HUES48 (cell line): Measurements from ENCODE around the gene IL23A.
A peak's percentile ranks its signal among the peaks of the same experiment; 100 is the strongest.
"Not testable (repeated sequence)": the region's sequence is repeated elsewhere in the genome, so short reads cannot be mapped to it uniquely, and the experiment has no call there.

ENCODE experiments used
- H3K27ac ChIP-seq: one replicate; pipeline ENCODE4 v1.7.0; 2013; ENCODE audit warnings: low read depth, low read length, inconsistent platforms
- H3K27me3 ChIP-seq: 2 replicates; pipeline ENCODE4 v1.6.1; 2013; ENCODE audit warnings: mild to moderate bottlenecking, low read length; ENCODE audit not compliant: control insufficient read depth, insufficient read depth
- H3K36me3 ChIP-seq: 2 replicates; pipeline ENCODE4 v1.6.1; 2013; ENCODE audit warnings: low read length; ENCODE audit not compliant: control insufficient read depth, insufficient read depth
- H3K4me1 ChIP-seq: 2 replicates; pipeline ENCODE4 v1.6.1; 2013; ENCODE audit warnings: mild to moderate bottlenecking, low read length; ENCODE audit not compliant: control insufficient read depth, insufficient read depth
- H3K4me3 ChIP-seq: 2 replicates; pipeline ENCODE4 v1.5.1; 2013; ENCODE audit warnings: mild to moderate bottlenecking, low read depth, low read length
- H3K9ac ChIP-seq: 2 replicates; pipeline ENCODE4 v1.6.1; 2013; ENCODE audit warnings: mild to moderate bottlenecking, low read depth, low read length, moderate library complexity
- H3K9me3 ChIP-seq: 2 replicates; pipeline ENCODE4 v1.6.1; 2013; ENCODE audit warnings: low read length; ENCODE audit not compliant: control insufficient read depth, insufficient read depth

The IL23A gene

DNA sequence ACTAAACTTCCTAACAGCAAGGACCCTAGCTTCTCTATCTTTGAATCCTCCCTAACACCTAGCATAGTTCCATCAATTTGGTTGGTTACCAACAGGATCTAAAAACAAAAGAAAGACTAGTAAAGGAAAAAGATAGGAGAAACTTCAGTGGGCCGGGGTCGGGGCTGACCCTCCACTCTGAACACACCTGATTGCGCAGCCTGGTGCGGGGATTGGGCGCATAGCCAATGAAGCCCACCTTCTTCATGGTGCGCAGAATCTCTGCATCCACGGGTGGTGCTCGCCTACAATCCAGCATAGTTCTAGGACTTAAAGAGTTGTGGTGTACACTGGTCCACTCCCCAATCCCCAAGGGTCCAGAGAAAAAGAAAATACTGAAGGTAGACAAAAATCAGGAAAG is 12.6 kb upstream of the IL23A start:
- Histone ChIP-seq H3K9ac (no peak overlapping the region), H3K4me1 (no peaks in the 10 kb centered on the region), H3K27me3 (no peaks in the 10 kb centered on the region), H3K9me3 (no peaks in the 10 kb centered on the region), H3K36me3 (peaks cover 53% of the 10 kb centered on the region), H3K27ac (no peak overlapping the region), H3K4me3 (no peak overlapping the region)

- Histone ChIP-seq H3K27me3 (no peaks in the 10 kb centered on the region), H3K27ac (no peak overlapping the region), H3K36me3 (peaks cover 53% of the 10 kb centered on the region), H3K9me3 (no peaks in the 10 kb centered on the region), H3K4me1 (no peaks in the 10 kb centered on the region), H3K9ac (no peak overlapping the region), H3K4me3 (no peak overlapping the region)
Observed at GRCh38 chr12:56326533-56326932, 12.2 kb upstream of the IL23A start.

- H3K9me3 ChIP-seq, result no peaks in the 10 kb centered on the region
- peaks cover 21% of the 10 kb centered on the region for H3K36me3 ChIP-seq
- no peak overlapping the region for H3K9ac ChIP-seq
- peaks cover 7% of the 10 kb centered on the region for H3K4me1 ChIP-seq
- no peaks in the 10 kb centered on the region for H3K27me3 ChIP-seq
- no peak overlapping the region for H3K4me3 ChIP-seq
- no peak overlapping the region for H3K27ac ChIP-seq
Observed at GRCh38 chr12:56330936-56331490, 7.7 kb upstream of the IL23A start.

GRCh38 chr12:56332512-56333196 is 6.0 kb upstream of the IL23A start:
- Histone ChIP-seq H3K9me3 (no peaks in the 10 kb centered on the region), H3K9ac (no peak overlapping the region), H3K27ac (peak overlapping the region; percentile 93), H3K4me1 (peaks cover 15% of the 10 kb centered on the region), H3K4me3 (peak overlapping the region; percentile 94), H3K36me3 (0 out of 2 replicates have a peak, but pooled peaks cover 6% of the 10 kb centered on the region), H3K27me3 (no peaks in the 10 kb centered on the region)

GRCh38 chr12:56333197-56333678 is 5.4 kb upstream of the IL23A start:
- H3K27me3 ChIP-seq, result no peaks in the 10 kb centered on the region
- 0 out of 2 replicates have a peak, but pooled peaks cover under 1% of the 10 kb centered on the region for H3K36me3 ChIP-seq
- peak overlapping the region; percentile 94 for H3K4me3 ChIP-seq
- no peaks in the 10 kb centered on the region for H3K9me3 ChIP-seq
- H3K27ac ChIP-seq, result peak overlapping the region; percentile 93
- peaks cover 21% of the 10 kb centered on the region for H3K4me1 ChIP-seq
- H3K9ac ChIP-seq, result peak overlapping the region; percentile 82

GRCh38 chr12:56333679-56334489 is 4.8 kb upstream of the IL23A start, which contains the start of gene PAN2:
PAN2 (minus strand) TSS chr12:56334000; CDS start chr12:56333094, 906 bp downstream.
- H3K27ac ChIP-seq, result peak within 1 kb of the TSS; percentile 93
- H3K4me3 ChIP-seq, result peak within 1 kb of the TSS; percentile 94
- no peaks in the 10 kb centered on the region for H3K36me3 ChIP-seq
- no peaks in the 10 kb centered on the region for H3K9me3 ChIP-seq
- H3K9ac ChIP-seq, result peak within 1 kb of the TSS; percentile 82
- no peaks in the 10 kb centered on the region for H3K27me3 ChIP-seq
- peaks cover 24% of the 10 kb centered on the region for H3K4me1 ChIP-seq

GRCh38 chr12:56334490-56334793 is 4.2 kb upstream of the IL23A start:
- H3K4me1 ChIP-seq, result peaks cover 30% of the 10 kb centered on the region
- H3K27me3 ChIP-seq, result no peaks in the 10 kb centered on the region
- no peaks in the 10 kb centered on the region for H3K9me3 ChIP-seq
- H3K36me3 ChIP-seq, result no peaks in the 10 kb centered on the region
- peak overlapping the region; percentile 94 for H3K4me3 ChIP-seq
- H3K9ac ChIP-seq, result peak overlapping the region; percentile 82
- peak overlapping the region; percentile 93 for H3K27ac ChIP-seq

- not testable (repeated sequence) for H3K9ac ChIP-seq, H3K4me3 ChIP-seq, H3K27ac ChIP-seq, H3K36me3 ChIP-seq, H3K27me3 ChIP-seq, H3K9me3 ChIP-seq
- peaks cover 33% of the 10 kb centered on the region for H3K4me1 ChIP-seq
Observed at GRCh38 chr12:56335527-56335926, 3.2 kb upstream of the IL23A start.

DNA sequence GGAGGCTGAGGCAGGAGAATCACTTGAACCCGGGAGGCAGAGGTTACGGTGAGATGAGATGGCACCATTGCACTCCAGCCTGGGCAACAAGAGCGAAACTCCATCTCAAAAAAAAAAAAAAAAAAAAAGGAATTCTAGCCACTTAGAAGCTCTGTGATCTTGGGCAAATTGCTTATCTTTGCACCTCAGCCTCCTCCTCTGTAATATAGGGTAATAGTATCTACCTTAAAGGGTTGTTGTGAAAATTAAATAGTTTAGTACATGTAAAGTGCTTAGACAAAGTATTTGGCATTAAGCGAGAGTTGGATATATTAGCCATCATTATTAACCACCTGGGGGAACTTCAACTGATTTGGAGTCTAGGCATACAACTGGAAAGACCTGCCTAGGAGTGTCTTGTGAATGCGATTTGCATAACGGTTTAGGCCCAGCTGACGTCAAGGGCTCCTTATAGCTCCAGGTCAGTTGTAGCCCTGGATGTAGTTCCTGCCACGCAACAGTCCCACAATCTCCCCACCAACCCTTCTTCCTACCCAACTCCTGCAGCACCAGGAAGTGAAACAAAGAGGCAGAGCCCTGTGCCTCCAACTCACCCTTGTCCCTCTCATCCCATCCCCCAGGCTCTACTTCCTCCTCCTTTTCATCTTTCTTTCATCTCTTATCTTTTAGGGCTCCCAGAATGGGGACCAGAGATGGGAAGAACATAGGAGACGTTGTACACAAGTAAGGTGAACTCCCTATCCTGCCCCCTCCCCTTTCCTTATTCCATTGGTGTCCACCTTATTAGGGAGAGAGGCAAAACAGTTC is 2.1 kb upstream of the IL23A start:
- no peaks in the 10 kb centered on the region; the same call in 1 of the 2 replicates for H3K27me3 ChIP-seq
- H3K36me3 ChIP-seq, result peaks cover under 1% of the 10 kb centered on the region; the same call in 1 of the 2 replicates
- no peaks in the 10 kb centered on the region for H3K9me3 ChIP-seq
- no peak overlapping the region for H3K9ac ChIP-seq
- H3K4me3 ChIP-seq, result no peak overlapping the region
- H3K27ac ChIP-seq, result no peak overlapping the region
- H3K4me1 ChIP-seq, result peaks cover 33% of the 10 kb centered on the region

- no peak overlapping the region for H3K9ac ChIP-seq
- peak overlapping the region; percentile 22 for H3K4me3 ChIP-seq
- peaks cover 32% of the 10 kb centered on the region for H3K4me1 ChIP-seq
- no peaks in the 10 kb centered on the region; the same call in 1 of the 2 replicates for H3K27me3 ChIP-seq
- peaks cover 8% of the 10 kb centered on the region; the same call in 1 of the 2 replicates for H3K36me3 ChIP-seq
- H3K9me3 ChIP-seq, result no peaks in the 10 kb centered on the region
- peak overlapping the region; percentile 69 for H3K27ac ChIP-seq
Observed at GRCh38 chr12:56337753-56338251, 882 bp upstream of the IL23A start.
